ENCODE measurements around the gene SPRED1. TPM values are rescaled to one million over a fixed set of nuclear protein-coding genes. Genes with fewer than 3 reads are reported as not detected.
"Not testable (repeated sequence)": the region's sequence is repeated elsewhere in the genome, so short reads cannot be mapped to it uniquely, and the experiment has no call there.

Gene SPRED1
- total RNA-seq, 2 experiments from 2014 or later: 0.77 to 1.2 TPM

DNA sequence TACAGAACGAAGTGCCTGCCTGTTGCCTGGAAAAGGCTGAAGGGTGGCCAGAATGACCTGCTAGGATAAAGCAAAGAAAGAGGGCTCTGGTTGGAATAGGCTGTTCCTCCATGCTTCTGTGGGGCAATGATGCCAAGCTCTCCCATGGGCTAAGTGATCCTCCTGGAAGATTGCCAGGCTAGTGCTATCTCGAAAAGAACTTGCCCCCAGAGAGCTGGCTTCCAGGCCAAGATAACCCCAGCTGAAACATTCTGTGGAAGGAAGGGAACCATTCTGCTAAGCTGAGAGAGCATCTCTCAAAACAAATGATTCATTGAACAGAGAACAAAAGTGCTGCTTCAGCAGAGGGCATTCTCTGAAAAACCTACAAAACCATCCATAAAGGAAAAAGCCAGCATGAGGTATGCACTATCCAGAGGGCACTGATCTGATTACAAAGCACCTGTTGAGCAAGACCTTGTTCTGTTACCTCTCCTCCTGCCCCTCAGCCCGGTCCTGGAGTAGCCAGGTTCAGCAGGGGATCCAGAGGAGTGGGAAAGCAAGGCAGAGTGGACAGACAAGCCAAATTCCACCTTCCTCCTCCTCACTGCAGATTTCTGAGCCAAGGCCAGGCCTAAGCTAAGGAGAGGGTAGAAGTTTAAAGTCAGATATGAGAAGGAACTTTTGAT is 31.9 kb upstream of the SPRED1 start:
- H3K27ac Mint-ChIP-seq: no peak overlapping the region
- POLR2A ChIA-PET: no interaction called here
- no peaks in the 10 kb centered on the region for H3K9me3 Mint-ChIP-seq
- ATAC-seq (ENCODE audit: low read depth): no peak
- H3K27me3 Mint-ChIP-seq: peaks cover 6% of the 10 kb centered on the region
- no peak for DNase-seq
- no peaks in the 10 kb centered on the region for H3K36me3 Mint-ChIP-seq
- peaks cover 1% of the 10 kb centered on the region for H3K4me1 Mint-ChIP-seq
- H3K4me3 Mint-ChIP-seq: no peak overlapping the region

DNA sequence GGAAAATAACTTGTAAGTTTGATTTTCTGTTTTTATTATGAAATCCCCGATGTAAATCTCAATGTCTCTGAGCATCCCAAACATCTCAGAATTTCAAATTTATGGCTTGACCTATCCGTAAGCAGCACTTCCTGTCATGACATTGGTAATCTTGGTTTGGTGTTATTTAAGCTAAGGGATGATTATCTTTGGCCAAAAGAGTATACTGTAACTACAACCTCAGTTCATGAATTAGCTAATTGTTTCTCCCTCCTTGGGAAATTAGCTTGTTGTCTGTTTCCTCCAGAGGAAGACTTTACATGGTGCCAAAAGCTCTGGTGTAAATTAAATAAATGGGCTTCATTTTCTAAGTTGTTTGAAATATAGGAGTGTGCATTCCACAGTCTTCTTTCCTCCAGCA is 28.1 kb upstream of the SPRED1 start:
- ATAC-seq (ENCODE audit: low read depth): no peak
- no peaks in the 10 kb centered on the region for H3K36me3 Mint-ChIP-seq
- H3K27me3 Mint-ChIP-seq: peaks cover 5% of the 10 kb centered on the region
- POLR2A ChIA-PET: no interaction called here
- no peaks in the 10 kb centered on the region for H3K9me3 Mint-ChIP-seq
- no peak overlapping the region for H3K4me3 Mint-ChIP-seq
- H3K4me1 Mint-ChIP-seq: no peaks in the 10 kb centered on the region
- DNase-seq: no peak
- H3K27ac Mint-ChIP-seq: no peak overlapping the region

DNA sequence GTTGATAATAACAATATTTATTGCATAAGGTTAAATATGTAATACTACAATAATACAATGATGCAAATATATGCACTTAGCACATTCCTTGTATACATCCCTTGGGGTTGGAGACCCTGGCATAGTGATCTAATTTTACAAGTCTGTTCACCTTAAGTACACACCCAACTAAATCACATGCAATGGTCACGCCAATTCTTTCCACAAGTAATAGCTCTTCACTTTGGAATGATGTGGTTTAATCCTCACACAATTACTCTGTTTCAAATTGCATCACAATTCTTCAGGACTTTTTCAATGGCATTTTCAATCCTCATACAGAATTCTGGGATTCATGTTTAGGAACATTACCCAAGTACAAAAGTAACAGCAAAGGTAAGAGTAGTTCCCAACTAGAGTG is 27.3 kb upstream of the SPRED1 start:
- Mint-ChIP-seq H3K36me3 (no peaks in the 10 kb centered on the region), H3K27ac (no peak overlapping the region), H3K4me3 (no peak overlapping the region), H3K27me3 (peaks cover 8% of the 10 kb centered on the region), H3K4me1 (no peaks in the 10 kb centered on the region), H3K9me3 (no peaks in the 10 kb centered on the region)
- no peak for ATAC-seq (ENCODE audit: low read depth)
- no peak for DNase-seq
- POLR2A ChIA-PET: no interaction called here

DNA sequence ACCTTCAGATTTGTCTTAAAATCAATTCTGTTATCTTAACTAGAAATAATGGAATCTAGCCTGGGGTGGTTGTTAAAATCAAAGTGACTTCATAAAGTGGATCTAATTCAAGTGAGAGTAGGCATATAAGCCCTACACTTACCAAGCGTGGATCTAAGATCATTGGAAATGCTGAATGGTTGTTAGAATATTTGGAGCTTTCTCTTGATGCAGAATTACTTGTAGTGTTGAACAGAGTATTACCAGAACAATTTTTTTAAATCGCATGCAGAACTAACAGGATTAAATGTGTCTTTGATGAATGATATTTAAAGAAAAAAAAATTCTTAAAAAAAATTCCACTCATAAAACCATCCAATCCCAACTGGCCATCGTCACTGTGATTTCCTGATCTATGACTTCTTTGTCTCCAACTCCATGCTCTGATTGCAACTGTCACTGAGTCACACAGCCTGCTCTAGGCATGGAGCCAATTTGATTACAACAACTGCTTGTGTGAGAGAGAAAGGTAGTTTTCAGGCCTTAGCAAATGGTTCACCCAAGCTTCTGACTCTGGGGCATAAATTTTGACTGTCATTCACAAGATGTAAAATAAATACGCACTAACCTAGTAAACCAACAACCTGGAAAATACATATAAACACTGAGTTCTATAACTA is 25.9 kb upstream of the SPRED1 start:
- Mint-ChIP-seq H3K4me1 (no peaks in the 10 kb centered on the region), H3K4me3 (no peak overlapping the region), H3K36me3 (no peaks in the 10 kb centered on the region), H3K27me3 (peaks cover 8% of the 10 kb centered on the region), H3K27ac (no peak overlapping the region), H3K9me3 (no peaks in the 10 kb centered on the region)
- POLR2A ChIA-PET: no interaction called here
- no peak for ATAC-seq (ENCODE audit: low read depth)
- DNase-seq: no peak

DNA sequence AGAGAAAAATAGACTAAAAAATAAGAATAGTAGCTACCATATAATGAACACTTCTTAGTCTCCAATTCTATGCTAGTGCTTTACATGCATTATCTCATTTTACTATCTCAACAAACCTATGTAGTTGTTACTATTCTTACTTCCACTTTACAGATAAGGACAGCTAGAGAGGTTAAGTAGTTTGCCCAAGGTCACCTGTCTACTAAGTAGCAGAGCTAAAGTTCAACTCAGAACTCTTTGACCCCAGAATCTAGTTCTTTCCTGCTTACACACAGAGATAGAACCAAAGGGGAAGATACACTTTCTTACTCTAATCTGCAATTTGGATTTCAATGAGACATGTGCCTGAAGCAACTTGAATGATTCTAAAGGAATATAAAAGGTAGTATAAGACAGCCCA is 24.7 kb upstream of the SPRED1 start:
- POLR2A ChIA-PET: no interaction called here
- Mint-ChIP-seq H3K36me3 (no peaks in the 10 kb centered on the region), H3K4me3 (no peak overlapping the region), H3K27me3 (peaks cover 8% of the 10 kb centered on the region), H3K4me1 (no peaks in the 10 kb centered on the region), H3K9me3 (no peaks in the 10 kb centered on the region), H3K27ac (no peak overlapping the region)
- no peak for ATAC-seq (ENCODE audit: low read depth)
- no peak for DNase-seq

DNA sequence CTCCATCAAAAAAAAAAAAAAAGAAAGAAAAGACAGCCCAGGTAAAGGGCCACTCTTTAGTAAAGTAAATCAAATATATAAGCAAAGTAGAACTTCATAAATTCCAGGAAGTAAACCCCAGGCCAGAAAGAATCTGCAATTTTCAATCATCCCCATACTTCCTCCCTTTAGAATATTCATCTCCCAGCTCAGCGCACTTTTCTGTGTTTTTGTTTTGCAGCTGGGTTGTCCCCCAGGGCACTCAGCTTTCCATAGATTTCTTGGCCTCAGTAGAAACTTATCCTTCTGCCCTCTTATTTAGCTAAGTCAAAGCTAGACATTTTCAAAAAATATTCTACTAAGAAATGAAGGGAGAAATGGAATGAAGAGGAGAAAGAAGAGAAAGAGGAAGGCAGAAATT is 24.0 kb upstream of the SPRED1 start:
- POLR2A ChIA-PET: interaction anchor here (0.7 kb wide), 1 partner anchor 24 kb away, joined by 5 read pairs; the partner anchor contains the start of gene SPRED1
- H3K27ac Mint-ChIP-seq: no peak overlapping the region

DNA sequence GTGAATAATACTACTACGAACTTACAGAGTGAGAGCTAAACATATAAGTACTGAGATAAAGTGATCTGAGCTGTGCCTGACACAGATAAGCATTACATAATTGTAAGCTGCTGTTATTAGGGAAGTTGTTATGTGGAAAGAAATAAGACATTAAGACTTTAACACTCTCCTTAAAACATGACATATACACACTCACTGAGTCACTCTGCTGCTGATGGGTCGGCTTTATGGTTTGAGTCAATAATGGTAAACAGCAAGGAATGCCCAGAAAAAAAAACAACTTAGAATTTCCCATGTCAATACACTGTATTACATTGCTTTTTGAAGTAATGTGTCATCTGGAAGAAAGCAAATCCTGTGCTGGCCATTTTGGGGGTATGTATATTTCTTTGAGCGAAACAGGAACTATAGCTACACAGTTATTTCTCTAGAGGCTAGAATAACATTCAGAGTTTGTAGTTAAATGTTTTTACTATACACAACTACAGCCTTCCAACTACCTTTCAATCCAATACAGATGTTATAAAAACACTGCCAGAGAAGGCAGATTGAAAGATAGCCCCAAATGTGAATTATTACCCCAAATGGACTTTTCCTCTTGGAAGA is 22.8 kb upstream of the SPRED1 start:
- DNase-seq (no peak), ATAC-seq (ENCODE audit: low read depth) (no peak)
- Mint-ChIP-seq H3K27ac (no peak overlapping the region), H3K4me3 (no peak overlapping the region), H3K9me3 (no peaks in the 10 kb centered on the region), H3K36me3 (no peaks in the 10 kb centered on the region), H3K4me1 (no peaks in the 10 kb centered on the region), H3K27me3 (peaks cover 8% of the 10 kb centered on the region)
- POLR2A ChIA-PET: no interaction called here

More for the DNA sequence above, 24.0 kb upstream of the SPRED1 start:
- peaks cover 8% of the 10 kb centered on the region for H3K27me3 Mint-ChIP-seq
- ATAC-seq (ENCODE audit: low read depth) (no peak), DNase-seq (no peak)
- H3K4me1 Mint-ChIP-seq: no peaks in the 10 kb centered on the region
- no peaks in the 10 kb centered on the region for H3K36me3 Mint-ChIP-seq
- no peaks in the 10 kb centered on the region for H3K9me3 Mint-ChIP-seq
- H3K4me3 Mint-ChIP-seq: no peak overlapping the region

DNA sequence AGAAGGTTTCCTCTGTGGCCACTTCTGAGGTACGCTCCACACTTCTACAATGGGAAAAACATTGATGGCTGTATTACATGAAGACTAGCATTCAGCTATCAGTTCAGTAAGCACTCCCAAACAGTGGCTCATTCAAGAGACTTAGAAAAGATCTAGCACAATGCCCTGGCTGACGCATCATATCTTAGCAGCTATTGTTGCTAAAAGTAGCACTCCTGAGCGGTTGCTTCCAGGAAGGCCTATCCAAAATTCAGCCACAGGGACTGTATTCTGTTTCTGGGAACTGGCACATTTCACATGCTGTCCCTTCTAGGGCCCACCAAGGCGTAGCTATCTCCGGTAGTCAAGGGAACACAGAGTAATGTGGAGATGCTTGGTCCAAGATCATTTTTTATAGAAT is 21.2 kb upstream of the SPRED1 start:
- POLR2A ChIA-PET: no interaction called here
- H3K27me3 Mint-ChIP-seq: peaks cover 10% of the 10 kb centered on the region
- H3K4me3 Mint-ChIP-seq: no peak overlapping the region
- ATAC-seq (ENCODE audit: low read depth) (no peak), DNase-seq (no peak)
- H3K36me3 Mint-ChIP-seq: no peaks in the 10 kb centered on the region
- no peaks in the 10 kb centered on the region for H3K4me1 Mint-ChIP-seq
- H3K9me3 Mint-ChIP-seq: no peaks in the 10 kb centered on the region
- no peak overlapping the region for H3K27ac Mint-ChIP-seq

DNA sequence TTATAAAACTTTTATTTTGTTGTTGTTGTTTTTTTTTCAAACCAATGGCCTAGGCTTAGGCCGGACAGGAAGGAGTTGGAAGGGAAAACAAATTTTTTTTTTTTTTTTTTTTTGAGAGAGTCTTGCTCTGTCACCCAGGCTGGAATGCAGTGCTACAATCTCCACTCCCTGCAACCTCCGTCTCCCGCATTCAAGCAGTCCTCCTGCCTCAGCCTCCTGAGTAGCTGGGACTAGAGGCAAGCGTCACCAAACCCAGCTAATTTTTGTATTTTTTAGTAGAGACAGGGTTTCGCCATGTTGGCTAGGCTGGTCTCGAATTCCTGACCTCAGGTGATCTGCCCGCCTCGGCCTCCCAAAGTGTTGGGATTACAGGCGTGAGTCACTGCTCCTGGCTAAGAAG is 15.6 kb upstream of the SPRED1 start:
- POLR2A ChIA-PET; ATAC-seq (ENCODE audit: low read depth); H3K4me1 Mint-ChIP-seq: not testable (repeated sequence)

DNA sequence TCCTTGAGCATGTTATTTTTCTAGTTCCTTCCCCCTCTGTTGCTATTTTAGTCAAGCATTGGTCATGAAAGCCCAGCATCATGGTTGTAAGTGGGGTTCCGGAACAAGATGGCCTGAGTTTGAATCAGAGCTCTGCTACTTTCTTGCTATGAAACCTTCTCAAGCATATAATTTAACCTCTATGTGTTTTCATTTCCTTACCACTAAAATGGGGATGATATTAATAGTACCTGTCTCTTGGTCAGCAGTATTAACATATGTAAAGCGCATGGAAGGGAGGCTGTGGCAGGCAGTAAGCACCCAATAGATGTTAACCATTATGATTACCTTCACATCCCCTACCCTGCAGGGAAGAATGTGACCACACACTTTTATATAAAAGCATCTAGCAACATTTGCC is 14.3 kb upstream of the SPRED1 start:
- peaks cover 17% of the 10 kb centered on the region for H3K27me3 Mint-ChIP-seq
- no peak for DNase-seq

More for the DNA sequence above, 15.6 kb upstream of the SPRED1 start:
- DNase-seq, H3K27me3 Mint-ChIP-seq, H3K27ac Mint-ChIP-seq, H3K36me3 Mint-ChIP-seq, H3K4me3 Mint-ChIP-seq, H3K9me3 Mint-ChIP-seq: not testable (repeated sequence)

DNA sequence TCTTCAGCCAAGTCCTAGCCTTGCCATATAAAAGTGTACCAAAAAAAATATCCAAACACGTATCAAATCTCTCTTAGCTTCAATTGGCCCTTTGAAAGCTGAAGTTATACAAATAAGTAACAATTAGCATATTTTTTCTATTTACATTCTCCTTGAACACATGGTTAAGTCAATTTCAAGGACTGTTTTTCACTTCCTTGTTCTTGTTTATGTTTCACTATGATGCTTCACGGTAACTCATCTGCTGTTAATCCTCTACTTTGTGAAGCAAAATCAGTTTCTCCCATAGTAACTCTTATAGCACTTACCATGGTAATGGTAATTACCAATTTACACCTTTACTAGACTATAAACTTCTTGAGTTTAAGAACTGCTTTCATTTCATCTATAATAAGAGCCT is 10.6 kb upstream of the SPRED1 start:
- POLR2A ChIA-PET: no interaction called here
- no peak for ATAC-seq (ENCODE audit: low read depth)
- Mint-ChIP-seq H3K4me1 (no peaks in the 10 kb centered on the region), H3K4me3 (no peak overlapping the region), H3K27me3 (peaks cover 18% of the 10 kb centered on the region), H3K9me3 (no peaks in the 10 kb centered on the region), H3K27ac (no peak overlapping the region), H3K36me3 (no peaks in the 10 kb centered on the region)
- no peak for DNase-seq

More for the DNA sequence above, 14.3 kb upstream of the SPRED1 start:
- H3K9me3 Mint-ChIP-seq: no peaks in the 10 kb centered on the region
- H3K4me3 Mint-ChIP-seq: no peak overlapping the region
- H3K36me3 Mint-ChIP-seq: no peaks in the 10 kb centered on the region
- H3K4me1 Mint-ChIP-seq: no peaks in the 10 kb centered on the region
- ATAC-seq (ENCODE audit: low read depth): no peak
- no peak overlapping the region for H3K27ac Mint-ChIP-seq
- POLR2A ChIA-PET: no interaction called here

DNA sequence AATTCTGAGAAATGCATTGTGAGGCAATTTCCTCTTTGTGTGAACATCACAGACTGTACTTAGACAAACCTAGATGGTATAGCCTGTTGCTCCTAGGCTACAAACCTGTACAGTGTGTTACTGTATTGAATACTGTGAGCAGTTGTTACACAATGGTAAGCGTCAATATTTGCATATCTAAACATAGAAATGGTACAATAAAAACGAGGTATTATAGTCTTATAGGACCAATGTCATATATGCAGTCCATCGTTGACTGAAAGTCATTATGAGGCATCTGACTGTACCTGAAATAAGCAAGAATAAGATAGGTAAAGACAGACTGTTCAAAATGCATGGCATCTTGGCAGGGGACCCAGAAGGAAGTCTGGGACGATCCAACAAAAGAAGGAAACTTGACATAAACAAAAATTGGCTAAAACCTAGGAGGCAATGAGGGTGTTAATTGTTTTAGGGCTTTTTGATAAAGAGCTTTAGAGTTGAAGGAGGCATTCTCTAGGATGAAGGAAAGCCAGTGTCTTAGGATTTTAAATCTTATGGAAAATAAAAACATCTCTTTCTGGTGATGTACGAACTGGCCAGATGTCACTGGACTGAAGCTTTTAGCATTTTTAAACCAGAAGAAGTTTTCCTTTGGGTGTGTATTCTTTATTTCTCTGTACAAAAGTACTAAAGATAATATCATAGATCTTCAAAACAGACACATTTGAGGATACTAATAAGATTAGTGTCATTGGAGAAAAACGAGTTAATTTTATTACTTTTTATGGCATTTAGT is 9.2 kb upstream of the SPRED1 start:
- ATAC-seq (ENCODE audit: low read depth) (no peak), DNase-seq (no peak)
- no peaks in the 10 kb centered on the region for H3K36me3 Mint-ChIP-seq
- peaks cover 30% of the 10 kb centered on the region for H3K27me3 Mint-ChIP-seq
- no peaks in the 10 kb centered on the region for H3K4me1 Mint-ChIP-seq
- H3K27ac Mint-ChIP-seq: no peak overlapping the region
- H3K4me3 Mint-ChIP-seq: no peak overlapping the region
- H3K9me3 Mint-ChIP-seq: no peaks in the 10 kb centered on the region
- POLR2A ChIA-PET: no interaction called here

DNA sequence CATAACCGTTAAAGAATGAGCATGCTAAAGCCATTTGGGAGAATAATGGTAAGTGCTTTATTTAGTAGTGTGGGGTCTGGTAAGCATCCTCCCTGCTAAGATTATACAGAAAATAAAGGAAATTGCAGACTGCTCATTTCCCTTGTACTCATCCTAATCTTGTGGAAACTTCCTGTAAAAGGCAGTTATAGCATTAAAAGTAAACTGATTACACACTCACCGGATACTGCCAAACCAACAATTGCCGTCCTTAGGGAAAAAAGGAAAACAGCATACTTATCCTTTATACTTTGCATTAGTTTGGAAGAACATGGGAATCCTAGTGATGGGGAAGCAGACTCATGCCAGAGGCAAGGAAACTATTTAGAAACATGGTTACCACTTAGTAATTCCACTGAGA is 5.3 kb upstream of the SPRED1 start:
- ATAC-seq (ENCODE audit: low read depth): no peak
- Mint-ChIP-seq H3K27ac (no peak overlapping the region), H3K4me3 (no peak overlapping the region), H3K9me3 (no peaks in the 10 kb centered on the region), H3K36me3 (no peaks in the 10 kb centered on the region), H3K27me3 (peaks cover 47% of the 10 kb centered on the region), H3K4me1 (peaks cover 8% of the 10 kb centered on the region)
- no peak for DNase-seq
- POLR2A ChIA-PET: no interaction called here

Data from activated naive CD8-positive, alpha-beta T cell treated with anti-CD3 and anti-CD28 coated beads, Interleukin-2, amount 10 ng/mL, durations not matched to agents 7 days and 5 days (primary cell).